ENCODE data around the gene MYO18A. TPM values are rescaled to one million over a fixed set of nuclear protein-coding genes. Genes with fewer than 3 reads are reported as not detected.

MYO18A gene
- total and polyA plus RNA-seq, 2 of the 4 experiments (the other 2 are of a cell fraction): 22.4 to 39.1 TPM

GRCh38 chr17:29126268-29126930 is 53.8 kb downstream of the MYO18A start:
- peaks cover 4% of the 10 kb centered on the region for H3K4me1 ChIP-seq (ENCODE audit: control insufficient read depth, insufficient read depth, low read length)
- DNase-seq: no peak
- H2BK5ac ChIP-seq (ENCODE audit: low read depth, low read length, poor library complexity, severe bottlenecking): no peak overlapping the region
- peaks cover 24% of the 10 kb centered on the region; the same call in 1 of the 2 replicates for H4K20me1 ChIP-seq (ENCODE audit: insufficient read depth, low read length)
- ATAC-seq (ENCODE audit: low read depth): no peak
- TF ChIP-seq RFX5 (IDR thresholded peaks at IDR 0.05; ENCODE audit: low read depth, low read length): no peak
- no peak for TF ChIP-seq SMC3 (IDR thresholded peaks at IDR 0.05; ENCODE audit: low read depth, low read length)
- no peak overlapping the region for H3K56ac ChIP-seq (ENCODE audit: extremely low read depth, insufficient read depth, low read length)
- BruUV-seq (replicated peaks): no TSS peak
- H3K4ac ChIP-seq (ENCODE audit: low read depth, low read length): no peak overlapping the region
- WGBS, 2 experiments (ENCODE audit: extremely low coverage in 2 of 2, insufficient read length in 1 of 2): 100% methylated on average over 1 of the region's 8 CpGs; no CpG with 5 or more reads in 1 of the 2 experiments
- no peak overlapping the region for H3K9ac ChIP-seq (ENCODE audit: low read depth, low read length)
- H3K23ac ChIP-seq (ENCODE audit: low read depth, low read length): 0 out of 2 replicates have a peak overlapping the region, but pooled peaks have one; percentile 20
- no peak overlapping the region for H3K4me2 ChIP-seq (ENCODE audit: low read depth, low read length)
- H3K9me3 ChIP-seq (ENCODE audit: control insufficient read depth, insufficient read depth, low read length): no peaks in the 10 kb centered on the region
- H3K27me3 ChIP-seq (ENCODE audit: control insufficient read depth, insufficient read depth, low read length): no peaks in the 10 kb centered on the region
- in situ Hi-C loops (cut with MboI; ENCODE audit: low sequenced_read_pairs) (no loop called here), intact Hi-C loops (cut with micrococcal nuclease) (no loop called here), dilution Hi-C loops (cut with HindIII; ENCODE audit: low sequenced_read_pairs, unreplicated experiment) (no loop called here)
- POLR2A ChIA-PET (ENCODE audit: unreplicated experiment): no interaction called here
- H3K9me1 ChIP-seq (ENCODE audit: insufficient read depth, low read length): peaks cover 19% of the 10 kb centered on the region
- no peak overlapping the region for H2AK5ac ChIP-seq (ENCODE audit: low read depth, low read length)
- no peak overlapping the region for H2BK20ac ChIP-seq (ENCODE audit: low read depth, low read length)
- no peak overlapping the region for H4K5ac ChIP-seq (ENCODE audit: low read depth, low read length)
- H4K91ac ChIP-seq (ENCODE audit: insufficient read depth, low read depth, low read length): no peak overlapping the region
- no peak overlapping the region for H2AK9ac ChIP-seq (replicated peaks; ENCODE audit: low read depth, low read length, poor library complexity)
- CTCF ChIA-PET: interaction anchor here (0.6 kb wide), 2 partner anchors 9 to 17 kb away, joined by 3 to 4 read pairs; no protein-coding TSS in a partner anchor
- no peak overlapping the region for H2BK120ac ChIP-seq (ENCODE audit: low read depth, low read length)
- no peak overlapping the region for H2AFZ ChIP-seq (replicated peaks; ENCODE audit: low read length, poor library complexity)
- no peak overlapping the region for H3K4me3 ChIP-seq (ENCODE audit: insufficient read depth, low read depth, low read length)
- H4K8ac ChIP-seq (ENCODE audit: low read depth in 2 of 2, low read length in 2 of 2): no peak overlapping the region
- H3K14ac ChIP-seq (replicated peaks; ENCODE audit: low read depth, low read length): no peak overlapping the region
- H3K18ac ChIP-seq (ENCODE audit: low read depth, low read length): no peak overlapping the region
- peaks cover 7% of the 10 kb centered on the region; the same call in 1 of the 2 replicates for H3K36me3 ChIP-seq (ENCODE audit: control insufficient read depth, insufficient read depth, low read length)
- H3K79me1 ChIP-seq (ENCODE audit: low read depth in 1 of 2, low read length in 2 of 2): peaks cover 35 to 45% of the 10 kb centered on the region in 2 experiments
- H2BK15ac ChIP-seq (ENCODE audit: low read depth, low read length): no peak overlapping the region
- no peak overlapping the region for H3K27ac ChIP-seq (ENCODE audit: insufficient read depth, low read length)

Measured in IMR-90 (cell line).